Hindlimb muscle (tissue), 1 donor: ENCODE measurements around the gene PPP1R9B. TPM values are rescaled to one million over a fixed set of nuclear protein-coding genes. Genes with fewer than 3 reads are reported as not detected.

Experiments
- DNase-seq: peaks from one replicate; pipeline ENCODE4 v3.0.0-alpha.2; 2013
- polyA plus RNA-seq: library from polyadenylated mRNA; unstranded; fragments of 120-200 nt; gene quantifications from one replicate; pipeline ENCODE4 v1.2.1, GENCODE V29; 2013; ENCODE audit not compliant: insufficient read length

Gene PPP1R9B, protein sequence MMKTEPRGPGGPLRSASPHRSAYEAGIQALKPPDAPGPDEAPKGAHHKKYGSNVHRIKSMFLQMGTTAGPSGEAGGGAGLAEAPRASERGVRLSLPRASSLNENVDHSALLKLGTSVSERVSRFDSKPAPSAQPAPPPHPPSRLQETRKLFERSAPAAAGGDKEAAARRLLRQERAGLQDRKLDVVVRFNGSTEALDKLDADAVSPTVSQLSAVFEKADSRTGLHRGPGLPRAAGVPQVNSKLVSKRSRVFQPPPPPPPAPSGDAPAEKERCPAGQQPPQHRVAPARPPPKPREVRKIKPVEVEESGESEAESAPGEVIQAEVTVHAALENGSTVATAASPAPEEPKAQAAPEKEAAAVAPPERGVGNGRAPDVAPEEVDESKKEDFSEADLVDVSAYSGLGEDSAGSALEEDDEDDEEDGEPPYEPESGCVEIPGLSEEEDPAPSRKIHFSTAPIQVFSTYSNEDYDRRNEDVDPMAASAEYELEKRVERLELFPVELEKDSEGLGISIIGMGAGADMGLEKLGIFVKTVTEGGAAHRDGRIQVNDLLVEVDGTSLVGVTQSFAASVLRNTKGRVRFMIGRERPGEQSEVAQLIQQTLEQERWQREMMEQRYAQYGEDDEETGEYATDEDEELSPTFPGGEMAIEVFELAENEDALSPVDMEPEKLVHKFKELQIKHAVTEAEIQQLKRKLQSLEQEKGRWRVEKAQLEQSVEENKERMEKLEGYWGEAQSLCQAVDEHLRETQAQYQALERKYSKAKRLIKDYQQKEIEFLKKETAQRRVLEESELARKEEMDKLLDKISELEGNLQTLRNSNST
- 41.1 TPM for polyA plus RNA-seq

DNA sequence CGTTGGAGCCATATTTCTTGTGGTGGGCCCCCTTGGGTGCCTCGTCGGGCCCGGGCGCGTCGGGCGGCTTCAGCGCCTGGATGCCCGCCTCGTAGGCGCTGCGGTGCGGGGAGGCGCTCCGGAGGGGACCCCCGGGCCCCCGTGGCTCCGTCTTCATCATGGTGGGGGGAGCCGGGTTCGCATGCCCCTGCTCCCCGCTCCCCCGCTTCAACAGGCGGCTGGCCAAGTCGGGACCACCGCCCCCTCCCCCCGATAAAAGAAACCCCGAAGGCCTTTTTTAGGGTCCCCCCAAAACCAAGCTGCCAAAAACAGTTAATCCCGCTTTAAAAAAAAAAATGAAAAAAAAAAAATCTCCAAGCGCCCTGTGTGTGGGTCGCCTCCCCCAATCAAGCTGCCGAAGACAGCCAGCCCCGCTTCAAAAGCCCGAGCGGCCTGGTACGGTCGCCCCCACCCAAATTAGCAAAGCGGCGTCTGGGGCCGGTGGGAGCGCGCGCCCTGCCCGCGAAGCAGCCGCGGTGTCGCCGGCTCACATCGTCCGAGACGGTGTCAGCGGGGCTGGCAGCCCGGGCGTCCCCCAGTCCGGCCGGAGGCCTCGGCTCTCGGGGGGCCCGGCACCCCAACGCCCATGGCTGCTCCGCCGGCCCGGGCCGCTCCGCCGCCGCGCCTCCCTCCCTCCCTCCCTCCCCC is at the start of gene PPP1R9B:
Gene PPP1R9B (minus strand): TSS at position 324 of the 687 bp plus-strand sequence. CDS start 164 bp downstream, at position 160.
- no peak for DNase-seq

DNA sequence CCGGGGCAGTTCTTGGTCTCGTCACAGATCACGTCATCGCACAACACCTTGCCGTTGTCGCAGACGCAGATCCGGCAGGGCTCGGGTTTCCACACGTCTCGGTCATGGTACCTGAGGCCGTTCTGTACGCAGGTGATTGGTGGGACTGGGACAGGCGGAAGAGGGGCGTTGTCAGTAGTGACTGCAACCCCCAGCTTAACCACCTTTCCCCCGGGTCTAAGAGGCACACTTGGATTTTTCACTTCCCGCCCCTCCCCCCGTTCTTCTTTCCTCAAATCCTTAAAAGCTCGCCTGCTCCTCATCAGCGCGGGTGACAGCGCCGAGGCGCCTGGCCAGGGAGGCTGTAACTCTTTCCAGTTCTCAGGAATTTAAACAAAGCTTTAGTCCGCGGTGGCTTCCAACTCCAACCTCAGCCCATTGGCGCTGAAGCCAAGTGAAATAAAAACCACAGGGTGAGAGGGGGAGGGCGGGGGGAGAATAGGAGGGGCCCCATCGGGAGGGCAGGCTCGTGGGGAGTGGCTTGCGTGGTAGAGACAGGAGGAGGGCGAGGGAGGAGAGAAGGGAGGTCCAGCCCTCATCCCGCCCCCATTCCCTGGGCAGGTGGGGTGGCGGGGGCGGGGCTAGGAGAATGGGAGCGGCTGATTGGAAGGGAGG is 49.5 kb upstream of the PPP1R9B start:
- DNase-seq = peak; percentile 92

DNA sequence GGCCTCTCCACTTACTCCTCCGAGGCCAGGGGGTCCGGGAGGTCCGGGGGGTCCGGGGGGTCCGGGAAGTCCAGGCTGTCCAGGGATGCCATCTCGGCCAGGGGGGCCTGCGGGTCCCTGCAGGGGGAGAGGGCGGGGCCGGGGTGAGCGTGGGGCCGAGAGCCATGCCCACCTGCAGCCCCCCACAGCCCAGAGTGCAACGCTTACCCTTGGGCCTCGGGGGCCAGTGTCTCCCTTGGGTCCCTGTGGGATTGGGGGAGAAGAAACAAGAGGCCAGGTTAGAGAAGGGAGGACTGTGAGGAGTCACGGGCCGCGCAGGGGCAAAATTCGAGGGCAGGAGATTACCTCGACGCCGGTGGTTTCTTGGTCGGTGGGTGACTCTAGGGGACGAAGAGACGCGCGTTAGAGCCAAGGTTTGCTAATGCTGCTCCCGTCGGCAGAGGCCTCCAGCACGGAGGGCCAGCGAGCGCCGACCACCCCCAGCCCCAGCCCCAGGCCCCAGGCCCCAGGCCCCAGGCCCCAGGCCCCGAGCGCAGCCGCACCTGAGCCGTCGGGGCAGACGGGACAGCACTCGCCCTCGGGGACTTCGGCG is 48.8 kb upstream of the PPP1R9B start:
- DNase-seq = no peak

DNA sequence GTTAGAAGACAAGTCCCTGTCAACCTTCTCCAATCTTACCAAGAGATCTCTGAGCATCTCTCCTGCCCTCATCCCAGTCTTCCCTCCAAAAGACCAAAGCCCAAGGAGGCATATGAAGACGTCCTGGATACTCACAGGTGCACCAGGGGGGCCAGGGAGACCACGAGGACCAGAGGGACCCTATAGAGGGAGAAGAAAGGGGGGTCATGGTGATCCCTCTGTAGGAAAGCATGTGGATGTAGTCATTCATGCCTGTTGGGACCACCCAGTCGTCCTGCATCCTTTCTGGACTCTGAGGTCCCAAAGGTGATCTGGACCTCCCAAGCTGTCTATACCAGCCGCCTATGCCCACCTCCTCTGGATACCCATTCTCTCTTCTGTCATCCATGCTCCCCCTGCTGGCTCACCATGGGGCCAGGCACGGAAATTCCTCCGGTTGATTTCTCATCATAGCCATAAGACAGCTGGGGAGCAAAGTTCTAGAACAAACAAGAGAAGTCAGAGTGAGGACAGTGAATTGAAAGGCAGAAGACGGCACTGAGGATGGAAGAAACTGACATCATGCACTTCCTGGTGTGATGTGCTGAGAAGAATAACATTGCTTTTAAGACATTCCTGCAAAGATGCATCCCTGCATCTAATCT is 47.7 kb upstream of the PPP1R9B start:
- DNase-seq = no peak

DNA sequence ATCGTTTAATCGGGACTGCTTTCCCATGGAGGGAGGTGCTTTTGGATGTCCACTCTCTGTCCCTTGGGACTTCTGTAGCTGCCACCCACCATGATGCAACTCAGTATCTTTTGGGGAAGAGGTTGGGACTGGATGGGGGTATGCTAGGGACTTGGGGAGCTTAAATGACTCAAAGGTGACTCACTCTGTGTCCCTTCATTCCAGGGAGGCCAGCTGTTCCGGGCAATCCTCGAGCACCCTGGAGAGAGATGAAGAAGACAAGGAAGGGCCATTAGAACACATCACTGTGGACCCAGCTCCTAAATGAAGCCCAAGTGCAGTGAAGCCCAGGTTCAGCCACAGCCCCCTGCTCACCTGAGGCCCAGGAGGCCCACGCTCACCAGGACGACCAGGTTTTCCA is 46.3 kb upstream of the PPP1R9B start:
- no peak for DNase-seq

DNA sequence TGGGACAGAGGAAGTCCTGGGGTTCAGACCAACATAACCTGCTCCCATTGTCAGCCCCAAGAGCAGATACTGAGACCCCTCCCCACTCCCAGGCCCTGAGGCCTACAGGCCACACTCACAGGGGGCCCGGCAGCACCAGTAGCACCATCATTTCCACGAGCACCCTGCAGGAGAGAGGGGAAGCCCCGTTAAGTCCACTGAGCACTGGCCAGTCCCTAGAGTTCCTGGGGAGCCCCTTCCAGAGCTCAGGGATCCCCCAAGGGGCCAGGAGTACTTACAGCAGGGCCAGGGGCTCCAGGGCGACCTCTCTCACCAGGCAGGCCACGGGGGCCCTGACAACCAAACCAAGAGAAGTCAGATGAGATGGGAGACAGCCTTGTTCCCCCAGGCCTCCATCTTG is 45.6 kb upstream of the PPP1R9B start:
- no peak for DNase-seq

DNA sequence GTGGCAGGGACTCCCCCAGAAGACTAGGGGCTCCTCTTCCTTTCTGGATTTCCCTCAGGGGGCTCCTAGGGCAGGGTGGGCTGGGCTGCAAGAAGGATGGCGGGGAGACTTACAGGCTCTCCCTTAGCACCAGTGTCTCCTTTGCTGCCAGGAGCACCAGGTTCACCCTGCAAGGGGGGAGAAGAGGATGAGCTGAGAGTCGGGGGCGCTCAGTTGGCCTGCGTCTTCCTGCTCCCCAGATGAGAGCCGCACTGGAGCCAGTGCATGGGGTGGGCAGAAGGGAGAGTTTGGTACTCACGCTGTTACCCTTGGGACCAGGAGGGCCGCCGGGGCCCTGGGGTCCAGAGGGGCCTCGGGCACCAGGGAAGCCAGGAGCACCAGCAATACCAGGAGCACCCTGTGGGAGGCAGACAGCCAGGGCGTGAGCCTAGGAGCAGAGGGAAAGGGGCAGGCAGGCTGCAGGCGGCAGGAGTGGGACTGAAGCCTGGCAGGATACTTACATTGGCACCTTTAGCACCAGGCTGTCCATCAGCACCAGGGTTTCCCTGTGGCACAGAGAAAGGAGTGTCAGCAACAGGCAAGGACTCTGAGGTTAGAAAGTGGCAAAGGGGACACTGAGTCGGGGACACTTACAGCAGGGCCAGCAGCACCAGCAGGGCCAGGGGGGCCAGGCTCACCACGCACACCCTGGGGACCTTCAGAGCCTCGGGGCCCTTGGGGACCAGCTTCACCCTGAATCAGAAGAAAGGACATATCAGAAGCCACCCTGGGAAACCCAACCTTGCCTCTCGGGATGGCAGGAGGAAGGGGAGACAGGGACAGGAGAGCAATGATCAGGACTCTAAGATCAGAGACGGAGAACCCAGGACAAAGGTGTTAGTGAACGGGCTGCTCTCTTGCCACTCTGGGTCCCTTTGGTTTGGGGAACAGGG is 44.7 kb upstream of the PPP1R9B start:
- no peak for DNase-seq

DNA sequence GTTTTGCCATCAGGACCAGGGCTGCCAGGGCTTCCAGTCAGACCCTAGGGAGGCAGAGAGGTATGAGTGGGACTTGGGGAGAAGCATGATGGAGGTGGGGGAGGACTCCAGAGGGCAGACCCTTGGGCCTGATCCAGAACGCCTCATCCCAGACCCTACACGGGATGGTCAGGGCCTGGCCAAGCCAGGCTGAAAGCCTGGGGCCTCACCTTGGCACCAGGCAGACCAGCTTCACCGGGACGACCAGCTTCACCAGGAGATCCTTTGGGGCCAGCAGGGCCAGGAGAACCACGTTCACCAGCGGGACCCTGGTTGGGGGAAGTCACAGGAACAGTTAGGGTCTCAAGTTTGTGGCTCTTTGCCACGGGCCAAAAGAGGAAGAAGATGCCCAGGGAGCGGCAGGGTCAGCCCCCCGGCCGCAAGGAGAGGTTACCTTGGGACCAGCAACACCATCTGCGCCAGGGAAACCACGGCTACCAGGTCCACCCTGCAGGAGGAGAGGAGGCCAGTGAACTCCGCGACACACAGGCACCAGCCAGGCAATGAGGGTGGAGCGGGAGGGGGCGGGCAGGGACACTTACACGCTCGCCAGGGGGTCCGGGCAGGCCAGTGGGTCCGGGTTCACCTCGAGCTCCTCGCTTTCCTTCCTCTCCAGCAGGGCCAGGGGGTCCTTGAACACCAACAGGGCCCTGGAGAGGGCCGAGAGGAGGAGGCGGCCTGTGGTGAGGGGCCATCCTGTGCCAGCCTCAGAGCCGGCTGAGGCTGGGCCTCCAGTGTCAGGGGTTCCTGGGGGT is 43.9 kb upstream of the PPP1R9B start:
- no peak for DNase-seq

DNA sequence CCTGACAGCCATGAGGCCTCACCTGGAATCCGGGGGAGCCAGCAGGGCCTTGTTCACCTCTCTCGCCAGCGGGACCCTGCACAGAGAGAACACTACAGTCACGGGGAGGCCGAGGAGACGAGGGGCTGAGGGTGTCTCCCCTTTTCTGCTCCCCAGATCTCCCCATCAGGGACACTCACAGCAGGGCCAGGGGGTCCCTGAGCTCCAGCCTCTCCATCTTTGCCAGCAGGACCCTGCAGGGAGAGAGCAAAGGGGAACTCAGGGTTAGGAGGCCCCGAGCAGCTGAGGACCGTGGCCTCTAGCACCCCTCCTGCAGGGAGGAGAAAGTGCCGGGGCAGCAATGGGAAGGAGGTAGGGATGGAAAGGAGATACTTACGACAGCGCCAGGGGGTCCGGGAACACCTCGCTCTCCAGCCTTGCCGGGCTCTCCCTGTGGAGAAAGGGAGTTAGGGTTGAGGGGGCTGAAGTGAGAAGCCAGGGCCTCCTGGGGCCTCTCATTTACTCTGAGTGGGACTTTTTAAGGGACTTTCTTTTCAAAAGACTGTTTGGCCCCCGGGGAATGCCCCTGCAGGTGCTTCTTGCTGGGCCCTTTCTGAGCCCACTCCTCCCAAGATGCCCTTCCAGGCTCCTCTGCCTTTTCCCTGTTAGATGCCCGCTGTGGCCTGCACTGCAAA is 42.3 kb upstream of the PPP1R9B start:
- DNase-seq = no peak

DNA sequence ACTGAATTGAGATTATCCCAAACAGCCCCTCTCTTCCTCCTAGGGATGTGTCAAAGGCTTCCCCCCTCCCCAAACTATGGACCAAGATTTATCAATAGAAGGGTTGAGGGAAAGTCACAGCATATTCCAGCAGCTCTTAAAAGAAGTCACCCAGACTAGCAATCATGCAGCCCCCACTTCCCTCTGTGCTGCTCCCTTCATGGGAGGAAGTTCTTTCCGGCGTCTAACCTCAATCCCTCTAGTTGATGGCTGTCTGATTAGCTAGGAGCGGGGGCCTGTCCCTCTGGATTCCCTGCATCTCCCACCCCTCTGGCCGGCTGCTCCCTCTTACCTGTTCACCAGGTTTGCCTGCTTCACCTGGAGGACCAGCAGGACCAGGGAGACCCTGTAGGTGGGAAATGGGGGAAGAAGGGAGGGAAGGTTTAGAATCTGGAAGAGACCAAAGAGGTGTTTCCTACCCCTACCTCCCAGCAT is 41.7 kb upstream of the PPP1R9B start:
- DNase-seq = no peak

DNA sequence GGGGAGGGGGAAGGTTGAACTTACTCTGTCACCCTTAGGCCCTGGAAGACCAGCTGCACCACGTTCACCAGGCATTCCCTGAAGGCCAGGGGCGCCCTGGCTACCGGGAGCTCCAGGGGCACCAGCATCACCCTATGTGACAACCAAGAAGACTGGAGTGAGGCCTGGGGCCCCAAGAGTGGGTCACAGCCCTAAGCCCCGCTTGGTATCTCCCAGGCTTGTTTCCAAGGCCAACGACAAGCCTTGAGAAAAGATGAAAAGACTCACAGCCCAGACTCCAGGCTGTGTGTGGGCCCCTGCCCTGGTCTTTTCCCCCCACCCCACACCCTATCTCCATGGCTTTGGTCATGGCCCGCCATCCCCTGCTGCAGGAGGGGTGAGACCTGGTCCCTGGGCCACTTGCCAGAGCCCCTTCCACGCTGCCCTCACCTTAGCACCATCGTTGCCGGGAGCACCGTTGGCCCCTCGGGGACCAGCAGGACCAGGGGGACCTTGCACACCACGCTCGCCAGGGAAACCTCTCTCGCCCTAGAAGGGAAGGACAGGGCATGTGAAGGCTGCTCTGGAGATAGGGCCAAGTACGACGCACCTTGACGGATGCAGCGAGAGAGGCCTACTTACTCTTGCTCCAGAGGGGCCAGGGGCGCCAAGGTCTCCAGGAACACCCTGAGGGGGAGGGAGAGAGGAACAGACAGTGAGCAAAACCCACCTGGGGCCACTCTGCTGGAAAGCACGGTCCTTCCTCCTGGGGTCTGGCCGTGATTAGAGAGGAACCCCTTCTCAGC is 41.1 kb upstream of the PPP1R9B start:
- no peak for DNase-seq

DNA sequence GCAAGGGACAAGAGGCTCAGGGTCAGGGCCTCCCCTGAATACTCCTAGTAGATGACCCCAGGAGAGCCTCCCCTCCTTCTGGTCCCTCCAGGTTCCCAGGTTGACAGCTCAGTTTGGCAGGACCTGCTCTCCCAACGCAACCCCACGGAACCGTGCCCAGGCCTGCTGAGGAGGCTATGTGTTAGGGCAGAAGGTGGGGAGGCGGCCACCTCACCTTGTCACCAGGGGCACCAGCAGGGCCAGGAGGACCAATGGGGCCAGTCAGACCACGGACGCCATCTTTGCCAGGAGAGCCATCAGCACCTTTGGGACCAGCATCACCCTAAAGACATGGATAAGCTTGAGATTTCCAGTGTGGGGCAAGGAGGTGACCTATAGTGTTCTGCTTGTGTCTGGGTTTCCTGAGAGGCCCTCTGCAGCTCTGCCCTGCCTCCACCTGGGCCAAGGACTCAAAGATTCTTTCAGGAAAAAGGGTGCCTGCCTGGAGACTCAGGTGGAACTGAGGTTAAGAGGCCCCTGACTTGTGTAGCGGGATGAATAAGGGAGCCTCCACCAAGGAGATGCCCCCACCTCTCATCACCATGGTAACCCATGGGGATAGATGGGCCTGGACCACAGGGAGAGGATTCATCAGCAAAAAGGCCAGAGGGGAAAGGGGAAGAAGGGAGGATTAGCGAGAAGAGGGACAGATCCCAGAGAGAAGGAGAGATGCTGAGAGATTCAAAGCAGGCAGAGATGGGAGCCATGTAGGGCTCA is 40.3 kb upstream of the PPP1R9B start:
- peak; percentile 72 for DNase-seq

DNA sequence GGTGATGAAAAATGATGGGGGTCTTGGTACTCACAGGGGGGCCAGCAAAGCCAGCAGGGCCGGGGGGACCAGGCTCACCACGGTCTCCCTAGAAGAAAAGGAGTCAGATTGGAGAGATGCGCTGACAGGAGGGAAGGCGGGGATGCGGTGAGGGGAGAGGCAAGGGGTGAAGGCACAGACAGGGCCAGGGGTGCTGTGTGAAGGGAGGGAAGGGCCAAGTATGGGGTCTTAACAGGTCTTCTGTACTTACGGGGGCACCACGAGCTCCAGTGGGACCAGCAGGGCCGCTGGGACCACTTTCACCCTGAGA is 39.8 kb upstream of the PPP1R9B start:
- no peak for DNase-seq

DNA sequence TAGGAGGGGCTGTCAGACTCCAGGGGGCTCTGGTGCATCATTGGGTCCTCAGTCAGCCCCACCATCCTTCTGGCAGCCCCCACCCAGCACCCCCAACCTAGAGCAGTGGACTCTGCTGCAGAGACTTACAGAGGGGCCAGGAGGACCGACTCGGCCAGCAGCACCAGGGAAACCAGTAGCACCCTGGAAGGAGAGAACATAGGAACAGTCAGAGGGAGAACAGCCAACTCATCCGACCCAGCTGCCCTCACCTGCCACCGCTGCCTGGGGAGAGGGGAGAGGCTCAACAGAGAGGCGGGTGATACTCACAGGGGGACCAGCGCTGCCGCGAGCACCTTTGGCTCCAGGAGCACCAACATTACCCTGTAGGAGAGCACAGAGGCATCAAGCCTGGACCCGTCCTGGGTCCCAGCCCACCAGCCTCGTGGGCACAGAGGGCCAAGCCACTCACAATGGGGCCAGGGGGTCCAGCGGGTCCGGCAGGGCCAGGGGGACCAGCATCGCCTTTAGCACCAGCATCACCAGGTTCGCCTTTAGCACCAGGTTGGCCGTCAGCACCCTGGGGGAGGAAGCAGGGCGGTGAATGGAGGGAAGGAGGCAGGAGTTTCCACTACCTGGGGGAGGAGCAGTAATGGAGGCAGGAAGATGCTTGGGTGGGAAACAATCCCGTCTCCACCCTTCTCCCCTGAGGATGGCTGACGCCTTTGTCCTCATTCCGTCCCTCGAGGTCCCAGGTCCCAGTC is 39.2 kb upstream of the PPP1R9B start:
- peak; percentile 75 for DNase-seq

DNA sequence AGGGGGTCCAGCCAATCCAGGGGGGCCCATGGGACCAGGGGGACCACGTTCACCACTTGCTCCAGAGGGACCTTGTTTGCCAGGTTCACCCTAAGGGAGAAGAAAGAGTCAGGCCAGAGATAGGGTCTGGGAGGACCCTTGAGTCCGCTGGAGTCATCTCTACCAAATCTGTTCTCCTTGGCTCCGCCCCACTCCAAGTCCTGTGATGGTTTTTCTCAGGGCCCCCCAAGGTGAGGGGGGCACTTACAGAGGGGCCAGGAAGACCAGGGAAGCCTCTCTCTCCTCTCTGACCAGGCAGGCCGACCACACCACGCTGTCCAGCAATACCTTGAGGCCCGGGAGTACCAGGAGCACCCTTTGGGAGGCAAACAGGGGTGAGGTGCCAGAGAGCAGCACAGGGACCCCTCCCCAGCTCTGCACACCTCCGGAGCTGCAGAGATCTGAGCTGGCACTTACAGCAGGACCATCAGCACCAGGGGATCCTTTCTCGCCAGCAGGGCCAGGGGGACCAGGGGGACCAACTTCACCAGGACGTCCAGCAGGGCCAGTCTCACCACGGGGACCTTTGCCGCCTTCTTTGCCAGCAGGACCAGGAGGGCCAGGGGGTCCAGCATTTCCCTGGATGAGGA is 38.6 kb upstream of the PPP1R9B start:
- peak; percentile 74 for DNase-seq

DNA sequence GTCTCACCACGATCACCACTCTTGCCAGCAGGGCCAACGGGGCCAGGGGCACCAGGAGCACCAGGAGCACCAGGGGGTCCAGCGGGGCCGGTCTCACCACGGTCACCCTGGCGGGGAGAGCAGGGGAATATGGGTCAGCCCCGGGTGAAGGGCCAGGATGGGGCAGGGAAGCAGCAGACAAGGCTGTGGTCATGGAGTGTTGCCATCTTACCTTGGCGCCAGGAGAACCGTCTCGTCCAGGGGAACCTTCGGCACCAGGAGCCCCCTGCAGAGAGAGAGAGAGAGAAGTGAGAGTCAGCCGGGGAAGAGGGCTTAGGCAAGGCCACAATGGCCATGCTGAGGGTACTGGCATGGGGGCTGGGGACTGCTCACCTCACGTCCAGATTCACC is 38.0 kb upstream of the PPP1R9B start:
- no peak for DNase-seq
